ENCODE measurements around the gene ENPP1.

The ENPP1 gene

DNA sequence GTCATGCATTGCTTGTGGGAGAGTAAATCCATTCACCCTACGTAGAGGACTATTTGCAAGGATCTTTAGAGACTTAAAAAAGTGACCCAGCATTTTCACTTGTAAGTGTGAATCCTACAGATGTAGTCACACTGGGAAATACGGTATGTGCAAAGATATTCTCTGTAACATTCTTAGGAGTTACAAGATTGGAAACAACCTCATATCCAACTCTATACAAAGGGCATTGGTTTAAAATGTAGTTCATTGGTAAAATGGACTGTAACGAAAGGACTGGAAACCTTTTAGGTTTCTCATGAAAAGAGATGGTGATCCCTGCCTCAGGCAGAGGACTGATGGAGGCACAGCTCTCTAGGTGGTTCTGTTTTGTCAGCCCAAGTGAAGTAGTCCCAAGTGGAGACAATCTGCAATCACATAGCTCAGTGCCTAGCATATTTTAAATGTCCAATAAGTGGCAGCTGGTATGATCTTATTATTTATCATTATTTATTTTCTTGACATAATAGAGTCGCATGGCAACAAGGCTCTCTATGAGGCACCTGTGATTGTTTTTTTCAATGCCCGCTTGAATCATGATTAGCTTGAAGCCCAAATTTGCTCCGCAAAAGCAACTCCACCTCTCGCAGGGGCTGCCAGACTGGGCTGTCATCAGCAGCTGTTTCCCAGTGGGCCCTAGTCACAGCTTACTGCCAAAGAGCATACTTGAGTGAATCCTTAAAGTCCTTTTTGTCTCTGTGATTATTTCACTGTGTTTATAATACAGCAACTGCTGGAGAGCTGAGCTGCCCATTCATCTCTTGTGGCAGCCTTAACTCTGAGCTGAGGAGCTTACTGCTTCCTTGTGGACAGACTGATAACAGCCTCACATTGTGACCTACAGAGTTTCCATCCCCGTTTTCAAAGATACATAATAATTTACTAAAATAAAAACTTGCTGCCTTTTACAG is 19.8 kb upstream of the ENPP1 start:
- no peak for DNase-seq

DNA sequence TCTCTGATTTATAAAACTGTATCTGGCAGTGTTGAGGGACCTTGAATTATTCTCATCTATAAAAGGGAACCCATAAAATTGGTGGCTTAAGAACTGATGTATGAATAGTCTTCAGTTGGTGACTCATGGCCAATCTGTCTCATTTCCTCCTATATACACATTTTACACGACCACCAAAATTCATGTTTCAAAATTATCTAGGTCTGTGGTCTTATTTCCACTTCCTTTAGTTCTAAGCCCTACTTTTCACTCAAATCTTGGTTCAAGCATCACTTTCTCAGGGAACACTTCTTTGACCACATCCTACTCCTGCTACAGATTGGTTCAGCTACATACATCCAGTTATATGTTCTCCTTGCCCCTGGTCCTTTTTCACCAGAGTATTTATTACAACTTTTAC is 18.6 kb upstream of the ENPP1 start:
- DNase-seq = no peak

DNA sequence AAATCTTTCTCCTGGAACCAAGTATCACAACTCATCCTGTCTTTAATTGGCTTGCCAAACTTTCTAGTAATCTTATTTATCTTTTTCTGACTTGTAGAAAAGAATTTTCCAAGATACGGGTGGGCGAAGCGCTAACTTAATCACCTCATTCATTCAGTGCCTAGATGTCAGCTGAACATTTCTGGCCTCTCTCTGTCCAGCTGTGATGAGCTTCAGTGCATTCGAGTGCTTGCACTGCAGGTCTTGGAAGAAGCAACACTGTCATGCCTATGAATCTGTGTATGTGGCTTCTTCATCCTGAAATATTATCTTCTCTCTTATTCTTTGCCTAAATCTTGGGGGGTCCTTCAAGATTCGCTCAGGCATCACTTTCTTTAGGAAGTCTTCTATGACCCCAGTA is 16.3 kb upstream of the ENPP1 start:
- no peak for DNase-seq

DNA sequence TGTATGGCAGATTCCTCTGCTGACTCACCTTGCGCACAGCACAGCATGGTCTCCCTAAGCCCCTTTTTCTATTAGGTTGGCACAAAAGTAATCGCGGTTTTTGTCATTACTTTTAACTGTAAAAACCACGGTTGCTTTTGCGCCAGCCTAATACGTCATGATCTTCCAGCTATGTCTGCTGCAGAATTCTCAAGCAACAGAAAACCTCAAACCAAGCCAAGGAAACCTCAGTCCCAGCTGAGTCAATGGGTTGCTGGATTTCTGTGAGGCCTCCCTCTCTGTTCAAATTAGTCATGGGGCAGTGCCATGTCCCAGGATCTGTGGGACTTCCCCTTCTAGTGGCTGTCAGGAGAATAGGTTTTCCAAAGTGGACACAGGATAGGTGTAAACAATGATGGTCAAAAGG is 15.7 kb upstream of the ENPP1 start:
- no peak for DNase-seq

DNA sequence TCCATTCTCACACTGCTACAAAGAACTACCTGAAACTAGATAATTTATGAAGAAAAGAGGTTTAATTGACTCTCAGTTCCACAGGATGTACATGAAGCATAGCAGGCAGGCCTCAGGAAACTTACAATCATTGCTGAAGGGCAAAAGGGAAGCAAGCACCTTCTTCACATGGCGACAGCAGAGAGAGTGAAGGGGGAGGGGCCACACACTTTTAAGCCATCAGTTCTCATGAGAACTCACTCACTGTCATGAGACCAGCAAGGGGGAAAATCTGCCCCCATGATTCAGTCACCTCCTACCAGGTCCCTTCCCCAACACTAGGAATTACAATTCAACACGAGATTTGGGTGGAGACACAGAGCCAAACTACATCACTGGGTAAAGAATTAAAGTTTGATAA is 12.5 kb upstream of the ENPP1 start:
- no peak for DNase-seq

DNA sequence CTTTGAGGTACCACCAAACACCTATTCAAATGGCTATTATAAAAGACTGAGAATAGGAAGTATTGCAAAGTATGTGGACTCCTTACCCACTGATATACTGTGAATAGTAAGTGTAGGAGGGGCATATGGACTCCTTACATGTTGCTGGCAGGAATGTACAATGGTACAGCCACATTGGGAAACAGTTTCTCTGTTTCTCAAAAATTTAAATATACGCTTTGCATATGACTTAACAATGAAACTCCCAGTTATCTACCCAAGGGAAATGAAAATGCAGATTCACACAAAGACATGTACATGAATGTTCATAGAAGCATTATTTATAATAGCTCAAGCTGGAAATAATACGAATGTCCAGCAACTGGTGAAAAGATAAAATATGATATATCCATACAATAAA is 5.5 kb upstream of the ENPP1 start:
- DNase-seq = no peak

DNA sequence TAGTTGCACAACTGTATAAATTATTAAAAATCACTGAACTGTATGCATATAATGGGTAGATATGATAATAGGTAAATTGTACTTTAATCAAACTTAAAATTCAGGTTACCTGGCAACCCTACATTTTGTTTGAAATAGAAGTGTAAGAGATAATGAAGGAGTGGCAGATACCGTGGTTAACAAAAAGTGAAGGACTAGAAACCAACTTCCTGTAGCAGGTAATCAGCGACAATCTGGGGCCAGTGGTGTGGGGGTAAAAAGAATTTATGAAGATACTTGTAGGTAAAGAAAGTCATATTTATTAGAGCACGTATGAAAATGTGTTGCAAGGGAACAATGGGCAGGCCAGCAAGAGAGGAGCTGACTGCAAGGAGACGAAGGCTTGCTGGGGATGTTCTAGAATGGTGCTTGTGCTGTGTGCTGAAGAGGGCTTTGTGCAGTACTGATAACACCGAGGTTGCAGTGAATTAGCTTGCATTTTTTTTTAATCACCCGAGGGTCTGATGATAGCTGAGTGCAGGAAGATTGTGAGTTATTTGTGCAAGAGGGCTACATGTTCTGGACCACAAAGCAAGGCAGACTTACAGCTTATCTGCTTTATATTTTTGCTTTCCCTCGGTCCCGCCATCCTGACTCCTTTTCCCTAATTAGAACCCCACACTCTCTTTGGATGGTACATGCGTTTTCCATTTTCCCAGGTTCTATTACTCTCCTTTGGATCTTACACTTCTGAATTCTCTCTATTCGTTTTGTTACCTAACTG is 4.6 kb upstream of the ENPP1 start:
- no peak for DNase-seq

DNA sequence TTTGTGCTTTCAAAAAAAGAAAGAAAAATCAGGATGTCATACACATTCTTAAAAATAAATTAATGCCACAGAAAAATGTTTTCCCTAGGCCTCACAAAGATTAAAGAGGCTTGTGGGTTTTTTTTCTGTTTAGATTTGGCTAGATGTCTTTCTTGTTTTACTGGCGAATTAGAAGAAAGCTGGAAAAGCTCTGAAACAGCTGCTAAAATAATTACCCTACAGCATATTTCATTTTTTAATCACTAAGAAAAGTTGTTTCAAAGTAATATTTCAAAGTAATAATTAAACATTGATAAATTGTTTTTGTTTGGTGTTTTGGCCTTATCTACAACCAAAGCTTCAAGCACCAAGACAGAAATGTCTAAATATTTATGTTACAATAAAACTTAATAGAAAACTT is 3.7 kb upstream of the ENPP1 start:
- DNase-seq = no peak

DNA sequence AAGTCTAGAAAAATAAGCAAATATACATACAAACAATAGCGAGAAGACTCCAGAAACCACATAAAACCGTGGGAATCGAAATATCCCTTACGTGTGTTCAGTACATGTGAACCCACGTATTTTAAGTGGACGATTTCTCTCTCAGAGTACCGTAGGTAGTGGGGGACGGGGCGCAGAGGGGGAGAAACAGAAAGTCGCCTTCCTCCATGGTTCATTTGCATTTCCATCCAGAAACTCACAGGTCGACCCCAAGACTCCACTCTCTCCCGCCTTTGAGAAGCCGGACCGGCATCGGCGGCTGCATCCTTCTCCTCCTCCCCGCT is 538 bp upstream of the ENPP1 start:
- DNase-seq = no peak

DNA sequence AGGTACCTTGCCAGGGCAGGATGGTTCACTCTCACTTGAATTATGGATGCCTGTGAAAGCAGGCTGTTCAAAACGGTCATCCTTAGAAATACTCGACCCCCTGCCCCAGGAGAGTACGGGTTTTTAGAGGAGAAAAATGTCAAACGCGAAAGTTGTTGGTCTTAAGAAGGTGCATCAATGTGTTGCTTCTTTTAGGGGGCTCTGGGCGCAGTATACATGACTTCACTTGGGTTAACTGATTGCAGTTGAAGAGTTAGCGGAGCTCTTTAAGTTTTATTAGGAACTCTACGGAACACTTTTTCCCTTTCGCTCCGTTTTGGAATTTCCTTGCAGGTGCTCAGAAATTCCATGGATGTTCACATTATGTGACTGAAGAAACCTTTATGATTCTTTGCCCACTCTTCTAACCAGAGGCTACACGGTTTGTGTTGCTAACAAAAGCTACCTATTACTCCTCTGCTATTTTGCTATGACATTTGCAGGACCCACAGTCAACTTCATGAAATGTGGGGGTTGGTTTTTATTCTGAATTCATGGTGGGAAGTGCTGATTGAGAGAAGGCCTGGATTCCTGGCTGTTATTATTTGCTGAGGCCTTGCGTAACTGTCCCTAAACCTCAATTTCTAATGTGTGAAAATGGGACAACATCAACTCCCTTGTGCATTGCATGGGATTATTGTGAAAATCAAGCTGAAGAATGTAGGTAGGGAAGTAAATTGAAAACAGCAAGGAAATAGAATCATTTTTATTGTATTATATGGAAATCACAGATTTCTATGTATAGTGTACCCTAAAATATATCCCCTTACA is 845 bp downstream of the ENPP1 start:
- no peak for DNase-seq

DNA sequence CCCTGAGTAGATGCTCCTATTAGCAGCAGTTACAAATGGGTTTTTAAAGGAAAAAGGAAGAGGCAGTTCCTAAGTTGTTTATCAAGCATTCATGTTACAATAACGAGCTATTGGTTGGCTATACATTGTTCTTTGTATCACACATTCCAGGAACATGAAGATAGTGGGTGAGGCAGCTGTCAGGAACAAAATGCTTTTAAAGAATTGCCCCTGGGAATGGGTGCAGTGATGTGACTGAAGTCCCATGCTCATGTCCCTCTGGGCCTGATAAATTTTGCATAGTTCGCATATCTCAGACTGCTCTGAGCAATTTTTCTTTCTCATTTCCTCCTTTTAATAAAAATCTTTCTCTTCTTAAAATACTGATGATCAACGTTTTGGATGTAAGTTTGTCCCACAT is 3.7 kb downstream of the ENPP1 start:
- DNase-seq = no peak

DNA sequence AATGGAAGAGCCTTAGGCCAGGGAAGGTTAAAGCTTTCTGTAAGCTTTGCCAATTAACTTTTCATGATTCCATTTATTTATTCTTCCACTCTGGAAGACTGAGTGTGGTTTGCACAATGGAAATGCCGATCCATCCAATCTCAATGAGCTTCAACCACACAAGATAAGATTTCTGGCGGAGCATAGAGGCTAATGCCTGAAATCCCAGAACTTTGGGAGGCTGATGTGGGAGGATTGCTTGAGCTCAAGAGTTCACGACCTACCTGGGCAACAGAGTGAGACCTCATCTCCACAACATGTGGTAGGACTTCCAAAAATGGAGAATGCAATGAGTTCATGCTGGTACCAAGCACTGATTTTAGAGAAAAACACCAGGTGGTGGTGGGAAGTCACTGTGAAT is 6.2 kb downstream of the ENPP1 start:
- DNase-seq = no peak

DNA sequence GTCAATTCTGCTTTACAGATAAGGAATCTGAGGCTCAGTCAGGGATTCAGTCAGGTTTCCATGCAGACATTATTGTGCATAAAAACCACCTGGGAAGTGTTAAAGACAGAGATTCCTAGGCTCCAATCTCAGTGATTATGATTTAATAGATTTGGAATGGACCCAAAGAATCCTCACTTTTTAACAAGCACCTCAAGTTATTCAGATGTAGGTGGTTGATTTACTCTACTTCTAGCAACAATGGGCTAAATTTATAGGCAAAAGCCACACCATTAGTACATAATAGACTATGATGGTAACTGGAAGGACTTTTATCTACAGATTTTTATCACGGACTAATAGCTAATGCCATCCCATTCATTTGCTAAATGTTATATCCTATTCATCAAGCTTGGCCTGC is 9.0 kb downstream of the ENPP1 start:
- no peak for DNase-seq

DNA sequence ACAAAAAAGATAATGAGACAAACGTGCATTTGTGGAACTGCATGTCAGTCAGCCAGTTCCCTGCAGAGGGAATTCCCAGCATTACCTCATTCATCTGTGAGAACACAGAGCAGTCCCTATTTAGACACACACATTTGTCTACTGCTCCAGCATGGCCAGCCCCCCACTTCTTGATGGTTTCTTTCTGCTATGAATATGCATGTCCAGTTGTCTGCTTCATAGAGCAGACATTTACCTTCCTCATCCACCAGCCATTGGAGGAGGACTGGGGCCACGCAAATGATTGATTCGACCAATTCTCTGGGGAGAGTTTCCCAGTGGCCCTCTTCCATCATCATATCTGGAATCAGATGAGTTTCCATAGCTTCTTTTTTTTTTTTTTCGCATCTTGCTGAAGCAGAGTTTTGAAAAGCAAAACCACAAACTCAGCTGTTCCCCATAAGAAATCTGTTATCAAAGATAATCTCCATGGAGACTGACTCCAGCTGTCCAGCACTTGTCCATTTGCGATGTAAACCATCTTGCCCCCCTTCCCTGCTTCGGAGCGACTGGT is 11.8 kb downstream of the ENPP1 start:
- no peak for DNase-seq

DNA sequence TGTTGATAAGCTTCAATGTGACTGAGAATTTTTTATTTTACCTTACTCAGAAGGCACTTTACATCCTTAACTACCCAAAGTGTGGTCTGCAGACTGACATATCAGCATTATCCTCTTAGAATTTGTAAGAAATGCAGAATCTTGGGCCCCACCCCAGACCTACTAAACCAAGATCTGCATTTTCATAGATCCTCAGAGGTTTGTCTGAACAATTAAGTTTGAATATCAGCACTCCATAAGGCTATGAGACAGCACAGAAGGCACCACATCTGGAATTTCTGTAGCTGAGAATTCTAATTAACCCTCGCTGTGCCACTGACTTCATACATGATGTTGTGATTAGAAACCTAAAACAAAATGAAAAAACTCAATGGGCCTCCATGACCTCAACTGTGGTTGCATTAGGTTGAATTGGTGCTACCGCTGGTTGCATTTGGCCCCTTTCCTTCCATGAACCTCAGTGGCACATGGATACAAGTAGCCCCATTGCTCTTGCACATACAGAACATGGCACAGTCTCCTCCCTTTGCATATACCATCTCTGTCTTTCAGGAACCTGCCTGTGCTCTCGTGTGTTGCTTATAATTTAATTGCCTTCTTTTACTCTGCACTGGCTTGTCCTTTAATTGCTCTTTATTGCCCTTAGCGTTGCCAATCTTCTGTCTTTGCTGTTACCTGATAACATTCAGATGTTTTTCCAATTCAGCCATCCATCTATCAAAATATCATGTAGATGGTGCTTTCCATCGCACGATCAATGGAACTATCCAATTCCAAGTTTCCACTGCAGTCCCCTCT is 13.4 kb downstream of the ENPP1 start:
- DNase-seq = no peak

DNA sequence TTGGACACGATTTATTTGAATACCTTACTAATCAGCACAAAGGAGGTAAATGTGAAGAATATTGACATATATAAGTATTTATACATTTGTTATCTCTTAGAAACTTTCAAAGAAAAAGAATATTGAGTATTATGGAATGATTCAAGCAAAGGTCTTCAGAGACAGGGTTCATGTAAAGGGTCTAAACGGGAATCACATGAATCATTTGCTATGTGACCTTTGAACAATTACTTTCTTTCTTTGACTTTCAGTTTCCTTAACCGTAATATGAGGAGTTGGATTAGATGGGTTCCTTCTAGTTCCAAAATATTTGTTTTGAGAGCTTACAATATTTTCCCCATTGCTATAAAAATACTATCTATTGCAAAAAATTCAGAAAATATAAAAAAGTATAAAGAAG is 14.3 kb downstream of the ENPP1 start:
- no peak for DNase-seq

DNA sequence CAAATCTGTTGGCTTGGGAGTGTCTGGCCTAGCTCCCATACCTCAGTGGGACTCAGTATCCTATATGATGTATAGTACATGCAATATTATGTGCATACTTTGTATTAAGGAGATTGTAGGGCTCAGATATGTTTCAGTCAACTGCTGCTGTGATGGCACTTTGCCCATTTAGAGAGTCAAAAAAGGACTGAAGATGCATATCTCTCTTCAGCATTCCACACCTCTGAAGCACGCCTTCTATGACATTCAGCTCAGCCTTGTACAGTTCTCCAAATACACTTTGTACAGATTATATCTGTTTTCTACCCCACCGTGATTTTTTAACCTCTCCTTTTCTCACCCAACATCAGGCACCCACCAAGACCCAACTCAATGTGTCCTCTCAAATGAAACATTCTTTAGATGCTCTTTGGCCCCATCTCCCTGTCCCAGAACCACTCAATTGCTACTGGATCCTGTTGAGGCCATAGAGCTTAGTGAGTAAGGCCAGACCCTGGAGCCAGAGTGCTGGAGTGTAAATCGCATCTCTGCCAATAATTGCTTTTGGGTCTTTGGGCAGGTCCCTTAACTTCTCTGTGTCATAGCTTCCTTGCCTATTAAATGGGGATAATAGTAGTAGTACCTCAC is 15.6 kb downstream of the ENPP1 start:
- no peak for DNase-seq

DNA sequence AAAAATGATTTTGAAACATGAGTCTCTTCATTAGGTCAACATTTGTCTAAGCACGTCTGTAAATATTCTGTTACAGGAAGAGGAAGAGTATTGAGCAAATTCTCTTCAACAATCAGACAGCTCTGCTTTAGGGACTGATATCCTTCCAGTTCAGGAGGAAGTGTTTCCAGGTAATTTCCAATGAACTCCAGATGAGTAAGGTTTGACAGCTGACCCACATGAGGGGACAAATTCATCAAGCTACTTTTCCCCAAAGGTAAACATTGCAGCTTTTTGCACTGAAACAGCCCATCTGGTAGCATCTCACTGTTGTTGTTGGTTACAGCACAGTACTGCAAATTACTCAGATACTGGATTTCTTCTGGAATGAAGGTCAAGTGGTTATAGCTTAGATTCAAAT is 18.1 kb downstream of the ENPP1 start:
- no peak for DNase-seq

DNA sequence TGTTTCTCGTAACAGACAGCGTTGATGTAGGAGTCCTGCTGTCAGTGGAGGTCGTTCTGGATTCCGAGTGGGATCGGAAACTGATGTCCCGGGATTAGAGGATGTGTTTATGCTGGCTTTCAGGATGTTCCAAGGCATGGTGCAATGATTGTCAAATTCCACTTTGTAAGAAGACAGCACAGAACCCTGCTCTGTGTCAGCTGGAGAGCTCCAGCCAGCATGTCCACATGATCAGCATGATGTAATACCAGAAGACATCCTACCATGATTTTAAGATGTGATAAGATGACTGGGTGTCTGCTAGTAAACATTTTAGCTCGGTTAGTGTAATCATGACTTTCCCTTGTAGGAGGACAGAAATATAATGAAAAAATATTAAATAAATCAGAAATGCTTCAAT is 20.3 kb downstream of the ENPP1 start:
- DNase-seq = no peak

DNA sequence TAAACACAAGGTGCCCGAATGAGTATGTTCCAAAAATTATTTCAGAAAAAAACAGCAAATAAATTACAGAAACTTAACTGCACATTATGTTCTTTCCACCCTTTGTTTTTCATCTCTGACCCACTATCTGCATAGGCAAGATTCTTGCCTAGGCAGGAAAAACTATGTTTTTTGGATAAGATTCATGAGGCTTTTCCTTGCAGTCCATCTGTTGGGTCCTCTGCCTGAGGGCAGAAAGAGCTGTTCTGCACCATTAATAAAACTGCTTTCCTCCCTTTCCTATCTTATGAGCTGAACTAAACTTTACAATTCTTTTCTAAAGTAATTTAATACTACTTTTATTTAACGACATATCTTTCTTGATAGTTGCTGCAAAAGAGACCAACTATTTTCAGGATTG is 21.1 kb downstream of the ENPP1 start:
- DNase-seq = no peak

DNA sequence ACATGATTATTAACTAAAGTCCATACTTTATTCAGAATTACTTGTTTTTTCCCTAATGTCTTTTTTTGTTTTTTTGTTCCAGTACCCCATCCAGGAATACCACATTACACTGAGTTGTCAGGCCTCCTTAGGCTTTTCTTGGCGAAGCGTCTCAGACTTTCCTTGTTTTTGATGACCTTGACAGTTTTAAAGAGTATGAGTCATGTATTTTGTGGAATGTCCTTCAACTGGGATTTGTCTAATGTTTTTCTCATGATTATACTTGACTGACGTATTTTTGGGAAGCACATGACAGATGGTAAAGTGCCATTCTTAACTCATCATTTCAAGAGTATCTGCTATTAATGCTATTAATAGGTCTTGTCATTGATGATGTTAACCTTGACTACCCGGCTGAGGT is 23.6 kb downstream of the ENPP1 start:
- no peak for DNase-seq

DNA sequence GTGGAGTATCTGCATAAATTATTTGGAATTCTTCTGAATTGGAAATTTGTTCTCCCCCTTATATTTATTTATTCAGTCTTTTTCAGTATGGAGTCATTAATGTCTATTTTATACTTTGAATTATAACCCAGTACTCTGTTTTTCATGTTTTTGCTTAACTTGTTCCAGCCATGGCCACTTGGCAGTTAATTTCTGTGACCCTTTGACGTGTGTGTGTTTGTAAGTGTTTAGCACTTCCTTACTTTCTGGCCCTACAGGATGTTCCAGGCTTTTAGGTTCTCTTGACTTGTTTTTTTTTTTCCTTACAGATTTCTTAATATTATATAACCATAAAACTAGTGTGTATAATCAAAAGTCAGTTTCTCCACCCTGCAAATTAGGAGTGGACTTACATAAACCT is 24.1 kb downstream of the ENPP1 start:
- no peak for DNase-seq
